IPS DF 4.7 (cell line): Measurements from ENCODE around the gene ERC1.

ENCODE experiments used
- DNase-seq: peaks from one replicate; pipeline ENCODE4 v3.0.0-alpha.2; 2013; ENCODE audit warnings: low spot score; ENCODE audit errors: extremely low read depth

The ERC1 gene

DNA sequence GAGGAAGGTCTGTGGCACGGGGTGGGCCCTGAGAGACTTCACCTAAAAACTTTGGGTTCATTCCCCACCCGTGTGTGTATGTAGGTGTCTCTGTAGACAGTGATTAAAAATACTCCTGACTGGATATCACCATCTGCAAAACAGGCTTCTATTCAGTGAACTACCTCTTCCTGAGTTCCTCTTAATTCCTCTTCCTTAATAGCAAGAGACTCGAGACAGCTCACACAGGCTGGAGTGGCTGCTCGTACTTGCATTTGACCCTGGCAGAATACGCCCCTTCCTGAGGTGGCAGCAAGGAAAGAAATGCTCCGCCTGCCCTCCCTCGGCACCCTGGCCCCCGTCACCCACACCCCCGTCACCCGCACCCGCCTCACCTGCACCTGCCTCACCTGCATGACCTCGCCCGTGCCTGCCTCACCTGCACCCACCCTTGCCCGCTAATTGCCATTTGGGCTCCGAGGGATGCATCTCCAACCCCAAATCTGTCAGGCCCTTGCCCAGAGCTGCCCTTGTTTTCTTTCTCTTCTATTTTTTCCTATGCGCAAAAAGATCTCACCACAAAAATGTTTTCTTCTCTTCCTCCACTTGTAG, 513.4 kb downstream of the ERC1 start:
- no peak for DNase-seq

DNA sequence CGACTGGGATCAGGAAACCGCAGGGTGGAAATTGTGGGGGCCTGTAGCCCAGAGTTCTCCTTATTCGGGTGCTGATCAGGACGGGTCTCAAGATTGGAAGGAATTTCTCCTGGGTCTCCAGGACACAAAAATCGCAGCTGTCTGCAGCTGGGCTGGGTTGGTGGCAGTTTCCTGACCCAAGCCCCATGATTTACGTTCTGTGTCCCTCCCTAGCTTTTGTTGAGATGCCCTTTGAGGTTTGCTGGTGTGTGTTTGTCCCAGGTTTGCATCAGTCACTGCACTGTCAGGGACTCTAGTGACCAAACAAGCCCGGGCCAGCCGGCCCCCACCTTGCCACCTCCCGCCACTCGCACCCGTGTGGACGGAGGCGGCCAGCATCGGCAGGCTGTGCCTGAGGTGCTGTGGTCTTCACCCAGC, 513.9 kb downstream of the ERC1 start:
- no peak for DNase-seq

DNA sequence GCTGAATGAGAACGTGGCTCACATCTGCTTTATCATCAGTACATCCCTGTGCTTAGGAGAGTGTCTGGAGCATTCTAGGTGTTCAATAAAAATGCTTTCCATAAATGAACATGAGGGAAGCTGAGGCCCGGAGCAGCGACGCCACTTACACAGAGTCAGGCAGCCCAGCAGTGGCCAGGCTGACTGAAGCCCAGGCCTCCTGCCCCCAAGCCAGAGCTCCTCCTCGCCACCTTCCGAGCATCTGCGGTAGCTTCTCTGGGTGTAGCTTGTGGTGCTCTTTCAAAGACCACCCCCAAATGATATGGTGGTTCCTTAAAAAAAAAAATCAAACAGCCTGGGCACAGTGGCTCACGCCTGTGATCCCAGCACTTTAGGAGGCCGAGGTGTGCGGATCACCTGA, 514.6 kb downstream of the ERC1 start:
- DNase-seq, result no peak

DNA sequence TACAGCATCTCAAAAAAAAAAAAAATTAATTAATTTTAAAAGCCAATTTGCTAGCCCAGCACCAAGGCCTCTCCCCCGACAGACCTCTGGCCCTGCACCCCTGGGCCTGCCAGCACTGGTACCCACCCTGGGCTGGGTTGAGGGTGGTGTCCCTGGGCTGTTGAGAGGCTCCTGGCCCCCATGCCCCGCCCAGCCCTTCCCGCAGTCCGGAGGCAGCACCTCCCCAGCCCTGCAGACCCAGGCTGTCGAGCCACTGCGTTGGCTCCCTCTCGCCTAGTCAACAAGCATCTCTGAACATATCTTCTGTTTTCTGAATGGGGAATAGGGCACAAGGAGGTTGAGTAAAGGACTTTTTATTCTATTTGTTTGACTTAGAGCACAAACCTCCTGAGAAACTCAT, 516.3 kb downstream of the ERC1 start:
- no peak for DNase-seq

DNA sequence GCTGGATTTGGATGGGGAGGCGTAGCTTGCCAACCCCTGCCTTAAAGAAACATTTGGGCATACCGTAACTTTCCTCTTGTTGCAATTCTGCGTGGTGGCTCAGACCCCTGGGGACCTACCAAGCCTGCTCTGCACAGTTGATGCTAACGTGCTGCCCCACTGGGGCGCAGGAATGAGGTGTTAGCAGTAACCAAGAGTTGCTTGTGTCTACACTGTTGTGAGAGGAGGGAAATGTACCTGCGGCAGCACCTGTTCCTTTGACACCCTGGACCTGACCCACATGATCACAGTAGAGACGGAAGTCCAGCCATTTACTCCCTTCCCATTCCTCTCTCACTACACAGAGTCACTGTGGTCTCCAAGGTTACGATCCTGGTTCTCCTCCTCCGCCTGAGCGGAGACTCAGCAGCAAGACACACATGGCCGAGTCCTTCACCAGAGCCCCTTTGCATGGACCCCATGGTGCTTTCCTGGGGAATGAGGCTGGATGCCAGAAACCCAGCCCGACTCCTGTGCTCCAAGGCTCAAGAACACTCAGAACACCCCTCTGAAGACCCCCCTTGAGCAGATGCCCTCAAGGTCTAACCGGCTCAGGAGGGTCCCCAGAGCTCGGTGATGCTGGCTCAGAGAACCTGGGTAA, 518.5 kb downstream of the ERC1 start:
- DNase-seq, result no peak

DNA sequence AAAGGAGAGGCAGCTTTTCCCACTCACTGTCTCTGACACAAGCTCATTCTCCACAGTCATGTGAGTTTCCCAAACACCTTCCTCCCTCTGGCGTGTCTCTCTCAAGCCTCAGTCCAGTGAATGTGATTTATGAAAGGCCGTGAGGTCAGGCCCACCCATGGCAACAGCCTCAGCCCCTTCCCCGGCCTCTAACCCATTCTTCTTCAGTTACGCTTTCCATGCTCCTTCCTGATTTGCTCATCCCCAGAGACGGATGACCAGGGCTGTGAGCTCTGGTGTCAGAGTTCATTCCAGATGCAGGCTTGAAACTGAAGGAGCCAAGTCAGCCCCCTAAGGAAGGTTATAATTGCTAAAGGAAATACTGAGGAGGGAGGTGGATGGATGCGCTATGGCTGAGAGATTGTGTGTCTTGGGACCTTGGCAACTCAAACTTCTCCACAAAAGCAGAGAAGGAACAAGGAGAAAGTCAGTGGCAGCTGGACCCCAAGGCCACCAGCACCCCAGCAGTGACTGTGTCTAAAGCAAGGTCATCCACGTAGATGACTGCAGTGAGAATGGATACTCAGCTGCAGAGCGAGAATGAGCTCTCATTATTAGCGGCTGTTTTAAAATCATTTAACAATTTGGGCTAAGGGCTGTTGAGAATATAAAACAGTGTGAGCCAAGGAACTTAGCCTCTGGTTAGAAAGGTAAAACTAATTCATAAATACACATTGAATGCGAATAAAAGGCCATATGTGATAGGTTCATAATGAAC, 519.2 kb downstream of the ERC1 start:
- no peak for DNase-seq

DNA sequence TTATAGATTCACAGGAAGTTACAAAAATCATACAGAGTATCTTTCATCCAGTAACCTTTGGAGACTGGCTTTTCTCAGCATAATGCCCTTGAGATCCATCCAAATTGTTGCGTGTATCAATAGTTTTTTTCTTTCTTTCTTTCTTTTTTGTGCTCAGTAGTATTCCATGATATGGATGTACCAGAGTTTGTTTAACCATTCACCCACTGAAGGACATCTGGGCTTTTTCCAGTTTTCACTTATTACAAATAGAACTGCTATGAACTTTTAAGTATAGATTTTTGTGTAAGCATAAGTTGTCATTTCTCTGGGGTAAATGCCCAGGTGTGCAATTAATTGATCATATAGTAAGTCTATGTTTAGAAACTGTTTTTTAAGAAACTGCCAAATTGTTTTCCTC, 524.0 kb downstream of the ERC1 start:
- no peak for DNase-seq

DNA sequence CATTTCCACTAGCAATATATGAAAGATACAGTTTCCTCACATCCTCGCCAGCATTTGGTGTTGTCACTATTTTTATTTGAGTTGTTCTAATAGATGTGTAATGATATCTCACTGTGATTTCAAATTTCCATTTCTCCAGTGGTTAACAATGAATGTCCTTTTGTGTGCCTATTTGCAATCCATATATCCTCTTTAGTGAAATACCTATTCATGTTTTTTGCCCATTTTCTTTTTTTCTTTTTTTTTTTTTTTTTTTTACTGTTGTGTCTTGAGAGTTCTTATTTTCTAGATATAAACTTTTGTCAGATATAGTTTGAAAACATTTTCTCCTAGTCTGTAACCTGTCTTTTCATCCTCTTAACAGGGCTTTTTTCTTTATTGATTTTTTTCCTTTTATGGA, 524.4 kb downstream of the ERC1 start:
- DNase-seq, result no peak

DNA sequence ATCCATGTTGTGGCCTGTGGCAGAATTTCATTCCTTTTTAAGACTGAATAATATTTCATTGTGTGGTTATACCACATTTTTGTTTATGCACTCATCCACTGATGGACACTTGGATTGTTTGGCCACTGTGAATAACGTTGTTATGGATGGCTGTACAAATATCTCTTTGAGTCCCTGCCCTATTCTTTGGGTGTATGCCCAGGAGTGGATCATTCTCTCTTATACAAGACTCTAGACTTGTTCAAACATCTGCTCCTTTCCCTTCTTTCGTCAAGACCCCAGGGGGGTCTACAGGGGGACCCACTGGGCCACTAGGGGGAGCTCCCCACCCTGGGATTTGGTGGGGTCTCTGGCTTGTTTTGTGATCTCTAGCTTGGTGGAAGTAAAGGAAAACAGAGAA, 526.0 kb downstream of the ERC1 start:
- no peak for DNase-seq

DNA sequence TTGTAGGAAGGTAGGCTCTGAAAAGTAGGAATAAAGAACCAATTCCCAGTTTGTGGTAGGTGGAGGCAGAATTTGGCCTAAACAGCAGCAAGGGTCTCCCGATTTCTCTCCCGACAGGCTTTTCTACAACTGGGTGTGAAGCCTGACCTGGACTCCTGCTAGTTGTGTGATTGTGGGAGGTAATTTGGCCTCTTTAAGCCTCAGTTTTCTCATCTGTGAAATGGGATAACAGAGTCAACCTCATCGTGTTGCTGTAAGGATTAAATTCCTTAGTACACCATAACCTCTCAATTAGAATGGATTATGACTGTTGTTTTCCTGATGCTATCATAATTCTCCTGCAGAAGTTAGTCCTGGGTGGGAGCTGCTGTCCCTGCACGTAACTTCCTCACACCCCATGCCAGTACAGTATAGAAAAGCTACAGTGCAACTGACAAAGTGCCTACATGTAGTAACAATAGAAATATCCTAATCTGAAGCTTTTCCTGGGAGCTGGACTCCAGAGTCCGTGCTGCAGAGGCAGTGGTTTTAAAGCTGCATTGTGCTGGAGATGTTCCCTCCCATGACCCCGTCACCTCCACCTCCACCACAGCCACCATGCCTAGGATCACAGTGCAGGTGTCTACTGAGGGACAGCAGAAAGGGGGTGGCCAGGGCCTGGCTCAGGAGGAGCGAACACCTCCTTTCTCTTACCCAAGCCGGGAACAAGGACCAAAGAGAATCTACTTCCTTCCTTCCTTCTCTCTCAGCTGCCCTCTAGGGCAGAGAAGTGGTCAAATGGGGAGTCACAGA, 526.9 kb downstream of the ERC1 start:
- no peak for DNase-seq

DNA sequence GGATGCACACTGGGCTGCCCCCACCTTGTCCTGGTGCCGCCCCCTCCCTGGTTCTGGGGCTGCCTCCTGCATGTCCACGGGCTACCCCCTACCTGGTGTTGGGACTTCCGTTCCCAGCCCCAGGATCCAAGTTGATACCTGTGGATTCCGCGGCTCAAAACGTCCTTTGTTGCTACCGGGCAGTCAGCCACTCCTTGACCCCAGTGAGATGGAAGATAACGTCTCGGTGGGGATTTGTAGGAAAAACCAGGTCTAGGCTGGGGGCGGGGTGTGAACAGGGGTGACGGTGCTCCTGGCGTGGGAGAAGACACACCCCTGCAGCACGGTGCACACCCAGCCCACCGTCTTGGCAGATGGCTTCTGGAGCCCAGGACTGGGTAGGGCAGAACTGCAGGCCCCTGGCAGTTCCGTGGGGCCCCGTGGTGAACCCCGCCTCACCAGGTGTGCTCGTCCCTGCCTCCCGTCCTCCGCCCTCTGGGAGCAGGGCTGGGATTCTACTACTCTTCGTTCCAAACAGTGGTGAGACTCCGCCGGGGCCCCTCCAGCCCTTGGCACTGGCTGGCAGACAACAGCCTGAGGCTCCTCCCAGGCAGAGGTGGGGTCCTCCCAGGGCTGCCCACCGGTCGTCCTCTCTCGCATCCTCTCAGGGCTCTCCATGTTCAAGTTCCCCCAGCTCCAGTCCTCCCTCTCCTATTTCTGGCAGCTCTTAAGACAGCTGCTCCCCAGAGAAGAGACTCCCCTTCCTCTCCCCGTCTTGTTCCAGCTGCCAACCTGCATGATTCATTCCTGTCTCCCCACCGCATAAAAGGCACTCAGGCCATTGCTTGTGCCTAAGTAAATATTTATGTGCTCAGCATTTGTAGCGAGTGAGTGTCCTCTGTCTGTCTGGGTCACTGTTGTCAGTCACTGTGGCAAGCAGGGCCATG, 527.8 kb downstream of the ERC1 start:
- DNase-seq, result no peak

DNA sequence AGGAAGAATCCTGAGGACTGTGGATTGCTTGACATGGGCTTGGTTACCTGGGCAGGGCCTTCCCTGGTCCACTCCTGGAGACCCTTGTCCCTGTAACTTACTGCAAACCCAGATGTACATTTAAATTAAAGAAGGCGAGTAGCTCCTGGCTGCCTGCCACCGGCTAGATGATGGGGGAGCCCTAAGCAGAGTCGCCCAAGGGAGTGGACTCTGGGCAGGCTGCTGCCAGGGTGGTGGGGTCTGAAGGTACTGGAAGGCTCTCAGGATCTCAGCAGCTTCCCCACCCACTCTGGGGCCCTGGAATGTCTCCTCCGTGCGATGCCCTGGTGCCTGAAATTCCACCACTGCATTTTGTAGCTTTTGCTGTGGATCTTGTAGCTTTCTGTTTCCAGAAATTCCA, 528.6 kb downstream of the ERC1 start:
- no peak for DNase-seq

DNA sequence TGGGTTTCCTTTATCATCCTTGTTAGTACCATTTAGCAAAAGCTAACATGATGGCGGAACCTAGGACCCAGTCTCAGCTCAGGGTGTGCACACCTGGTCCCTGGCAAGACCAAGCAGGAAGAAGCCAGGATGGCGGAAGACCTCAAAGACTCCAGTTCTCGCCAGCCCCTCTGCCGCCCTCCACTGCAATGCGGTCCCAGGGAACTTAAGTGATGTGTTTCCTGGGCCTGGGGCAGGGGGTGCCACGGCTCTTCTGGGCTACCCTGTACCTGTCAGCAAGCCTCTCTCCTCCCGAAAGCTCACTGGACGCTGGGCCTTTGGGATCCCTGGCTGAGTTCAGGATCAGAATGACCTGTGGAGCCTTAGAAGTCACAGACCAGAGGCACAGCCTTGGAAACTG, 532.0 kb downstream of the ERC1 start:
- no peak for DNase-seq

DNA sequence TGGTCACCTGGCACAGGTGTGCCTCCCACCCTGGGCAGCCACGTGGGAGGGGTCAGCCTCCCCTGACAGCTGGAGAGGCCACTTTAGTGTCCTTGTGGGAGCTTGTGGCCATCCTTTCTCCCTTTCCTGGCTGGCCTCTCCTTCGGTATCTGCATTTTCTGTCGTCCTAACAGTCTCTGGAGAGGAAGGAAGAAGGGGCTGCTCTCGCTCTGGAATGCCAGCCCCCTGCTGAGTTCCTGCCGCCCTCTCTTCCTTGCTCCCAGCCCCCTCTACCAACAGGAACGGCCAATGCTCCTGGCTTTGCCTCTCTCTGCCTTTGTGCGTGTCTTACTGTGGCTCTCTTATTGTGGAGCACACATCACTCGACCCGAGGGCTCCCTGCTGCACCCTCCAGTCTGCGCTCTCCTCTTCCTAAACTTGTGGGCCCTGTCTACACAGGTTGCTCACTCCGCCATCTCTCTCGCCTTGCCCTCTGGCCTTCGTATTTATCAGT, 532.6 kb downstream of the ERC1 start:
- DNase-seq, result peak; percentile 64

DNA sequence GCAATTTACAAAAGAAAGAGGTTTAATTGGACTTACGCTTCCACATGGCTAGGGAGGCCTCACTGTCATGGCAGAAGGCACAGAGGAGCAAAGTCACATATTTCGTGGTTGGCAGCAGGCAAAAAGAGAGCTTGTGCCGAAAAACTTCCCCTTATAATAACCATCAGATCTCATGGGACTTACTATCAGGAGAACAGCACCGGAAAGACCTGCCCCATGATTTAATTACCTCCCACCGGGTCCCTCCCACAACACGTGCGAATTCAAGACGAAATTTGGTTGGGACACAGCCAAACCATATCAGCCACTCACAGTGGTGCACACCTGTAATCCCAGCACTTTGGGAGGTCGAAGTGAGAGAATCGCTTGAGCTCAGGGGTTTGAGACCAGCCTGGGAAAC, 534.8 kb downstream of the ERC1 start:
- no peak for DNase-seq

DNA sequence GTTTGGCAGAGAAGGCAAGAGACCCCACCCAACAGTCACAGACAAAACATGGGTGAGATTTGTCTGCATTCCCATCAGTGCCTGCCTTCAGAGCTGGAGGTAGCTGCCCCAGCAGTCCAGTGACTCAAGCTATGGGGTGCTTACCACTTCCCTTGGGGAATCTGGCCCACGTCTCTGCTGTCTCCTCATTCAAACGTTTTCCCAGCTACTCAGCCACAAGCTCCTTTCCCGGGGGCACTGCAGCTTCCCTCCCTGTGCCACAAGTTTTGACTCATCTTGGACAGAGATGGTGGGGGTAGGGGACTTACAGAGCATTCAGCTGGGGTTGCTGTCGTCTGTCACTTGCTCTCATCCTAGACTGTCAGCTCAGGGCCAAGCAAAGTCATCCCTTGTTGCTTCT, 536.8 kb downstream of the ERC1 start:
- no peak for DNase-seq

DNA sequence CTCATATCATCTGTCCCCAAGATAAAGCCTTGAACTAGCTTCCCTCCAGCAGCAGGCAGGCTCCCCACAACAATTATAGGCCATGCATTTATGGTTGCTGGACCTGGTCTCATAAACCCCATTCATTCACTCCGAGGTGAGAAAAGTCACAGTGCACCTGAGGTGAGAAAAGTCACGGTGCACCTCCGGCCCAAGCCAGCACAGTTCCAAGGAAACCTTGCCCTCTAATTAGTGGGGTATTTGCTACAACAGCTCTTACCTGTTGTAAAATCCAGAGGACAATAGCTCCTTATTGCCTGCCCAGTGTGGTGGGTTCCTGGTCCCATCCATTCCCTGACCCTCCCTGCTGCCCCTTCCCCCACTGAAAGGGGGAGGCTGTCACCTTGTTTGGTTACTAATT, 537.8 kb downstream of the ERC1 start:
- DNase-seq, result no peak

DNA sequence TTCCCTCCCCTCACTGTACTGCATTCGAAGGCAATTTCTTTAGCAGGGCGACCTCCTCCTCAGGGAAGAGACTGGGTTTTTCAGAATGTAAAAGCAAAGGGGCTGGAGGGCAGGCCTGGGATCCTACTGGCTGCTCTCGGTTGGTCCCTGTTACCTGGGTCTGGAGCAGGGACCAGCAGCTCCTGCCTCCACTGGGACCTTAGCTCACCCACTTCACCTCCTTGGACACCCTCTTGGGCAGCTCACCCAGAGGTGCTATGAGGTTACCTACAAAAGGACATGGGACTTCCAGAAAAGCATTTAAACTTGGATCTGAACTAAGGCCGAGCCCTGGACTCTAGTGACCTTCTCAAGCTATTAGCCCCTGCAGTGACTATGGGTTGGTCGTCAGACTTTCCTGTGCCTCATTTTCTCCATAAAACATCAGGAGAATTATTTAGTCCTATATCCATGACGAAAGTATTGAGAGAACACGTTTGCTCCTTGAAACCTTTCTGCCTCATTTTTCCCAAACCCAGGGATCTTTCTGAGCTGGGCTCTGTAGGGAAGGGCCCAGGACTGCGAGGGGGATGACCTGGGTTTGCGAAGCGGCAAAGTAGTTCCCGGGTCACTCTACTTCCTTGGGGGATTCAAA, 538.3 kb downstream of the ERC1 start:
- DNase-seq, result no peak

DNA sequence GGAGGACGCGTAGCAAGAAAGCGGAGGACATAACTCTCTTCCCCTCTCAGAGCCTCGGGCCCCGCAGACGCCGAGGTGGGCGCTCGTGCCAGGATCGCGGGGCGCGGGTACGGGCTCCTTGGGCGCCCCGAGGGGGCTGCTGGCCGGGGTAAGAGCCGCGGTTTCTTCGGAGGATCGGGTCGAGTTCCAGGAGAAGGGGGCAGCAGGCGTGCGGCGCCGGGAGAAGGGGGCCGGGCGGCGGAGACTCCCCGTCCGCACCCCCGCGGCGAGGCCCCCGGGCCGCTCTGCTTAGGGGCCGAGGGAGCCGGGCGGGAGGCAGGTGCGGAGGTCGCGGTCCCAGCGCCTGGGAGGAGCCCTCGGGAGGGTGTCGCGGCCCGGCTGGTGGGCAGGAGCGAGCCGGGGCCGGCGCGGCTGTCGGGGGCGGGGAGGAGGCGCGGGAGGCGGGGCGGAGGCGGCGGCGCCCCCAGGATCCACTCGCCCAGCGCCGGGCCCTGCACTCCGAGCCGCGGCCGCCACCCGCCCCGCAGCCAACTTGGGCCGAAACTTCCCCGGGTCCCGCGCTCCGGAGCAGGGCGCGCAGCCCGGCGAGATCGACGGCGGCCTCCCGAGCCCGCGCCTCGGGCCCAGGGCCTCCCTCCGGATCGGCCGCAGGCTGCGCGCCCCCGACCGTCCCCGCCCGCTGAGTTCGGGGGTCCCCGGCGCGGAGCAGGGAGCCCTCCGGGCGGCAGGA, 539.0 kb downstream of the ERC1 start:
- no peak for DNase-seq
